Endothelial cell of umbilical vein (primary cell): ENCODE data around the gene PCDH9. TPM values are rescaled to one million over a fixed set of nuclear protein-coding genes. Genes with fewer than 3 reads are reported as not detected.

Experiments
- BruUV-seq: library from RNA; stranded (reverse); fragments of 400-500 nt; replicated peaks from 2 replicates; lab custom pipeline; 2021; lab: Mats Ljungman, UMichigan
- CTCF ChIA-PET: fragments of 300-600, 350-600 bp; sonication (Branson Sonifier 250); formaldehyde crosslinking; loops from one replicate; lab custom pipeline; 2021; ENCODE audit warnings: antibody characterized with exemption, inconsistent platforms; lab: Charles Lee
- POLR2A ChIA-PET: fragments of 300-600, 350-600 bp; sonication (Branson Sonifier 250); formaldehyde crosslinking; loops from one replicate; lab custom pipeline; 2021; ENCODE audit warnings: antibody characterized with exemption, inconsistent platforms; lab: Charles Lee
- DNase-seq: peaks from one replicate; pipeline ENCODE4 v3.0.0-alpha.2; 2011; ENCODE audit warnings: low read depth, low spot score
- FAIRE-seq: peaks from 2 replicates; lab custom pipeline; 2011; peaks lifted over from hg19 to GRCh38; lab: Jason Lieb, UNC
- H2AFZ ChIP-seq: 2 replicates; pipeline ENCODE4 v1.6.0; 2012; ENCODE audit warnings: low read depth, low read length, control low read depth, inconsistent platforms
- H3K27ac ChIP-seq: 2 replicates; pipeline ENCODE4 v1.5.1; 2011; ENCODE audit warnings: low read depth, mild to moderate bottlenecking, control low read depth, low read length, moderate library complexity; ENCODE audit not compliant: insufficient read depth
- H3K27me3 ChIP-seq, 2 experiments: 2 replicates each; pipeline versions ENCODE4 v1.6.0 to v1.6.1; 2011; ENCODE audit warnings: low read length in 2 of 2, mixed read lengths in 1 of 2; ENCODE audit not compliant: control insufficient read depth in 2 of 2, insufficient read depth in 2 of 2
- H3K36me3 ChIP-seq, 2 experiments: 2 replicates in 1 of 2; 3 replicates in 1 of 2; pipeline ENCODE4 v1.5.1; 2011; ENCODE audit warnings: low read length in 2 of 2, mild to moderate bottlenecking in 1 of 2, moderate library complexity in 1 of 2; ENCODE audit not compliant: control insufficient read depth in 2 of 2, insufficient read depth in 2 of 2; ENCODE audit errors: extremely low read depth in 1 of 2
- H3K4me1 ChIP-seq: 3 replicates; pipeline ENCODE4 v1.5.1; 2011; ENCODE audit warnings: mild to moderate bottlenecking, low read length; ENCODE audit not compliant: control insufficient read depth, insufficient read depth; ENCODE audit errors: extremely low read depth
- H3K4me2 ChIP-seq: 2 replicates; pipeline ENCODE4 v1.6.1; 2011; ENCODE audit warnings: low read length, control low read depth, mixed read lengths; ENCODE audit not compliant: insufficient read depth
- H3K4me3 ChIP-seq, 3 experiments: fragments of 200-600 bp in 1 of 3; sonication (generic), shearing (Covaris generic) in 1 of 3; replicated peaks in 1 of 3; 2 replicates each; pipeline ENCODE4 v1.5.1; 2011 to 2016; ENCODE audit warnings: control low read depth in 3 of 3, low read length in 3 of 3, mild to moderate bottlenecking in 2 of 3, inconsistent platforms in 1 of 3, low read depth in 1 of 3, moderate library complexity in 1 of 3; ENCODE audit not compliant: insufficient read depth in 1 of 3
- H3K79me2 ChIP-seq: 2 replicates; pipeline ENCODE4 v1.6.0; 2012; ENCODE audit warnings: low read length, inconsistent platforms; ENCODE audit not compliant: control insufficient read depth, insufficient read depth
- H3K9ac ChIP-seq: replicated peaks from 2 replicates; pipeline ENCODE3; 2011; ENCODE audit warnings: low read length, control low read depth; ENCODE audit not compliant: insufficient read depth; ENCODE audit errors: extremely low read depth
- H3K9me1 ChIP-seq: replicated peaks from 3 replicates; pipeline ENCODE4 v1.6.0; 2011; ENCODE audit warnings: mild to moderate bottlenecking, low read length; ENCODE audit not compliant: control insufficient read depth, insufficient read depth; ENCODE audit errors: extremely low read depth
- H3K9me3 ChIP-seq: replicated peaks from 2 replicates; pipeline ENCODE4 v1.5.1; 2012; ENCODE audit warnings: low read length, inconsistent platforms; ENCODE audit not compliant: control insufficient read depth, insufficient read depth
- H4K20me1 ChIP-seq: replicated peaks from 2 replicates; pipeline ENCODE3; 2011; ENCODE audit warnings: mild to moderate bottlenecking, low read length; ENCODE audit not compliant: control insufficient read depth, insufficient read depth; ENCODE audit errors: extremely low read depth
- EZH2 ChIP-seq: IDR thresholded peaks from 2 replicates; pipeline ENCODE4 v1.6.1; 2012; ENCODE audit warnings: borderline replicate concordance, low read depth, mild to moderate bottlenecking, moderate library complexity, low read length, inconsistent platforms; ENCODE audit not compliant: severe bottlenecking
- FOS ChIP-seq: IDR thresholded peaks from 2 replicates; pipeline ENCODE4 v1.6.1; 2011; ENCODE audit warnings: mild to moderate bottlenecking, low read length, moderate library complexity, borderline replicate concordance; ENCODE audit not compliant: insufficient read depth
- GATA2 ChIP-seq: IDR thresholded peaks from 2 replicates; pipeline ENCODE4 v1.7.0; 2011; ENCODE audit warnings: low read depth, mild to moderate bottlenecking, moderate library complexity, mixed read lengths, low read length; ENCODE audit not compliant: insufficient read length, insufficient read depth
- JUN ChIP-seq: IDR thresholded peaks from 2 replicates; pipeline ENCODE4 v1.6.1; 2011; ENCODE audit warnings: borderline replicate concordance, low read depth; ENCODE audit not compliant: insufficient read length, insufficient read depth
- MYC ChIP-seq: IDR thresholded peaks from one replicate; pipeline ENCODE4 v1.6.1; 2011; ENCODE audit warnings: mild to moderate bottlenecking, low read depth, low read length
- POLR2A ChIP-seq: IDR thresholded peaks from 2 replicates; pipeline ENCODE4 v1.6.1; 2012; ENCODE audit warnings: low read depth, mild to moderate bottlenecking, control low read depth, low read length
- POLR2AphosphoS5 ChIP-seq: IDR thresholded peaks from 2 replicates; pipeline ENCODE4 v1.6.1; 2012; ENCODE audit warnings: low read depth, mild to moderate bottlenecking, control low read depth, low read length, moderate library complexity; ENCODE audit not compliant: insufficient read depth
- dilution Hi-C: fragments of 300-500 bp; cut with MboI; formaldehyde crosslinking; loops from one replicate; pipeline ENCODE4 v1.15.0; 2019; ENCODE audit warnings: low sequenced_read_pairs; ENCODE audit not compliant: extremely low pct_ligation_motif_present
- intact Hi-C: fragments of 100-400 bp; cut with micrococcal nuclease; formaldehyde crosslinking; loops from one replicate; pipeline ENCODE4 v1.10.0; 2022
- polyA plus RNA-seq, 4 experiments: library from polyadenylated mRNA; depleted of rRNA in 3 of 4; stranded (reverse) in 3 of 4; unstranded in 1 of 4; fragments of >200 nt; gene quantifications; 2 replicates each; pipeline versions ENCODE4 v1.2.1 to v1.2.3, GENCODE V29; 2011 to 2012; ENCODE audit warnings: missing spikeins in 1 of 4
- total RNA-seq: library from RNA; stranded (reverse); gene quantifications from 2 replicates; pipeline ENCODE4 v1.2.3, GENCODE V29; 2021
- TF ChIP-seq, protein P1 (sequence below): IDR thresholded peaks from 2 replicates; pipeline ENCODE4 v1.6.1; 2011; ENCODE audit not compliant: insufficient read depth, insufficient read length
- TF ChIP-seq, protein P2 (sequence below), 2 donors: IDR thresholded peaks; 1 replicate in 1 of 2; 2 replicates in 1 of 2; pipeline ENCODE4 v1.5.1; 2011; ENCODE audit warnings: low read length in 2 of 2, mild to moderate bottlenecking in 2 of 2, moderate library complexity in 2 of 2, control low read depth in 1 of 2, inconsistent platforms in 1 of 2, low read depth in 1 of 2; ENCODE audit not compliant: insufficient read depth in 1 of 2; ENCODE audit errors: extremely low read depth in 1 of 2

Gene PCDH9
- total and polyA plus RNA-seq, 2 donors (not counting 3 experiments of a cell fraction or from before 2014, with no cell fraction given) = 1.1 to 5.2 TPM

DNA sequence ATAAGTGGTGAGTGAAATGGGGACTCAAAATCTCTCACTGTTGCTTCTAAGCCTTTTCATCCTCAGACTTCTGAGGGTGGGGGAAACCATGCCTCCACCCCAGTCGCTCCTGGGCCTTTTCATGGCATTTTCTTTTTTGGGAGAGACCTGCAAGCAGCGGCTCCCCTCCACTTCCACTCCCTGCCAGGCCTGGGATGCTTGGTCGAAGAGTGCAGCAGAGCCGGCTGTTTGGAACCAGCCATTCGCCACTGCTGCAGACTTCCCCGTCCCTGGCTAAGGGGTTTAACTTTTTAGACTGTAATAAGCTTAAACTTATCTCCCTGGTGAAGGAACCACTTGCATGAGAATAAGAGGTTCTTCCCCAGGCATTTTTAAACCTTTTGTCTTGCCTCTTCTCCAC, 617.2 kb downstream of the PCDH9 start:
- CTCF ChIA-PET = no interaction called here
- no peak for FAIRE-seq
- POLR2A ChIA-PET = no interaction called here
- no peaks in the 10 kb centered on the region for H3K9me3 ChIP-seq
- no peaks in the 10 kb centered on the region for H3K9me1 ChIP-seq
- H3K27ac ChIP-seq = no peak overlapping the region
- no peak overlapping the region for H3K4me3 ChIP-seq
- no peak for TF ChIP-seq MYC
- TF ChIP-seq, protein P1, sequence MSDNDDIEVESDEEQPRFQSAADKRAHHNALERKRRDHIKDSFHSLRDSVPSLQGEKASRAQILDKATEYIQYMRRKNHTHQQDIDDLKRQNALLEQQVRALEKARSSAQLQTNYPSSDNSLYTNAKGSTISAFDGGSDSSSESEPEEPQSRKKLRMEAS = no peak
- no peak for TF ChIP-seq GATA2
- no peak for TF ChIP-seq EZH2
- TF ChIP-seq, protein P2, sequence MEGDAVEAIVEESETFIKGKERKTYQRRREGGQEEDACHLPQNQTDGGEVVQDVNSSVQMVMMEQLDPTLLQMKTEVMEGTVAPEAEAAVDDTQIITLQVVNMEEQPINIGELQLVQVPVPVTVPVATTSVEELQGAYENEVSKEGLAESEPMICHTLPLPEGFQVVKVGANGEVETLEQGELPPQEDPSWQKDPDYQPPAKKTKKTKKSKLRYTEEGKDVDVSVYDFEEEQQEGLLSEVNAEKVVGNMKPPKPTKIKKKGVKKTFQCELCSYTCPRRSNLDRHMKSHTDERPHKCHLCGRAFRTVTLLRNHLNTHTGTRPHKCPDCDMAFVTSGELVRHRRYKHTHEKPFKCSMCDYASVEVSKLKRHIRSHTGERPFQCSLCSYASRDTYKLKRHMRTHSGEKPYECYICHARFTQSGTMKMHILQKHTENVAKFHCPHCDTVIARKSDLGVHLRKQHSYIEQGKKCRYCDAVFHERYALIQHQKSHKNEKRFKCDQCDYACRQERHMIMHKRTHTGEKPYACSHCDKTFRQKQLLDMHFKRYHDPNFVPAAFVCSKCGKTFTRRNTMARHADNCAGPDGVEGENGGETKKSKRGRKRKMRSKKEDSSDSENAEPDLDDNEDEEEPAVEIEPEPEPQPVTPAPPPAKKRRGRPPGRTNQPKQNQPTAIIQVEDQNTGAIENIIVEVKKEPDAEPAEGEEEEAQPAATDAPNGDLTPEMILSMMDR (IDR thresholded peaks at IDR 0.05; ENCODE audit: extremely low read depth in 1 of 2, insufficient read depth in 1 of 2, low read depth in 1 of 2, low read length in 2 of 2) = no peak
- no peak for TF ChIP-seq JUN
- TF ChIP-seq POLR2A = no peak
- no peak for TF ChIP-seq FOS
- TF ChIP-seq POLR2AphosphoS5 = no peak
- dilution Hi-C loops (no loop called here), intact Hi-C loops (no loop called here)
- no peak for DNase-seq
- BruUV-seq = no TSS peak
- no peaks in the 10 kb centered on the region for H3K27me3 ChIP-seq
- no peak overlapping the region for H3K4me2 ChIP-seq
- H3K9ac ChIP-seq = no peak overlapping the region
- H3K79me2 ChIP-seq = no peaks in the 10 kb centered on the region
- no peaks in the 10 kb centered on the region for H4K20me1 ChIP-seq
- H3K4me1 ChIP-seq = no peaks in the 10 kb centered on the region
- no peaks in the 10 kb centered on the region for H3K36me3 ChIP-seq
- no peak overlapping the region for H2AFZ ChIP-seq
